ENCODE measurements around the gene MDK.

DNA sequence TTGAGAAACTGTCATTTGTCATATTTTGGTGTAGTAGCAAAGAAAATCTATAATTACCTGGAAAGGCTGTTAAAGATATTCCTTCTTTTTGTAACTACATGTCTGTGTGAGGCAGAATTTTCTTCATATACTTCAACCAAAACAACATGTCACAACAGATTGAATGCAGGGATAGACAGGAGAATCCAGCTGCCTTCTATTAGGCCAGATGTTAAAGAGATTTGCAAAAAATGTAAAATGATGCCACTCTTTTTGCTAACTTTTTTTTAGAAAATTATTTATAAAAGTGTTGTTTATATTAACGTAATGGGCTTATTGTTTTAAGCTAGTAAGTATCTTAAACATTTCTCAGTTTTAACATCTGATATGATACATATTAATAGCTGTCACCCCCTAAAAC is 21.5 kb upstream of the MDK start:
- TF ChIP-seq, protein P1, sequence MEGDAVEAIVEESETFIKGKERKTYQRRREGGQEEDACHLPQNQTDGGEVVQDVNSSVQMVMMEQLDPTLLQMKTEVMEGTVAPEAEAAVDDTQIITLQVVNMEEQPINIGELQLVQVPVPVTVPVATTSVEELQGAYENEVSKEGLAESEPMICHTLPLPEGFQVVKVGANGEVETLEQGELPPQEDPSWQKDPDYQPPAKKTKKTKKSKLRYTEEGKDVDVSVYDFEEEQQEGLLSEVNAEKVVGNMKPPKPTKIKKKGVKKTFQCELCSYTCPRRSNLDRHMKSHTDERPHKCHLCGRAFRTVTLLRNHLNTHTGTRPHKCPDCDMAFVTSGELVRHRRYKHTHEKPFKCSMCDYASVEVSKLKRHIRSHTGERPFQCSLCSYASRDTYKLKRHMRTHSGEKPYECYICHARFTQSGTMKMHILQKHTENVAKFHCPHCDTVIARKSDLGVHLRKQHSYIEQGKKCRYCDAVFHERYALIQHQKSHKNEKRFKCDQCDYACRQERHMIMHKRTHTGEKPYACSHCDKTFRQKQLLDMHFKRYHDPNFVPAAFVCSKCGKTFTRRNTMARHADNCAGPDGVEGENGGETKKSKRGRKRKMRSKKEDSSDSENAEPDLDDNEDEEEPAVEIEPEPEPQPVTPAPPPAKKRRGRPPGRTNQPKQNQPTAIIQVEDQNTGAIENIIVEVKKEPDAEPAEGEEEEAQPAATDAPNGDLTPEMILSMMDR (IDR thresholded peaks at IDR 0.05), result no peak
- TF ChIP-seq POLR2A (IDR thresholded peaks at IDR 0.05) (no peak), EP300 (IDR thresholded peaks at IDR 0.05) (no peak), POLR2AphosphoS5 (IDR thresholded peaks at IDR 0.05) (no peak)

Measured in stomach (tissue), 4 donors.